Natural killer cell (primary cell): ENCODE data around the gene BCAS3. TPM values are rescaled to one million over a fixed set of nuclear protein-coding genes. Genes with fewer than 3 reads are reported as not detected.

ENCODE experiments used
- ATAC-seq, 3 donors: fragments of 150-1000 bp in 2 of 3; fragments of 200-7000 bp in 1 of 3; cut with Tn5 transposase; 1 replicate in 1 of 3; 2 replicates in 2 of 3; pipeline ENCODE4 v1.10.0; 2021; ENCODE audit warnings: mild to moderate bottlenecking in 2 of 3, moderate library complexity in 2 of 3
- DNase-seq, 2 donors: peaks; one replicate each; pipeline versions ENCODE4 v3.0.0 to v3.0.0-alpha.2; 2013 to 2021; ENCODE audit warnings: mixed read lengths in 1 of 2
- H3K27ac ChIP-seq: one replicate; pipeline ENCODE4 v1.5.1; 2013; ENCODE audit warnings: mild to moderate bottlenecking, low read length
- H3K27me3 ChIP-seq: one replicate; pipeline ENCODE4 v1.6.1; 2013; ENCODE audit warnings: low read length; ENCODE audit not compliant: control insufficient read depth, insufficient read depth
- H3K36me3 ChIP-seq: one replicate; pipeline ENCODE4 v1.6.1; 2013; ENCODE audit warnings: low read length; ENCODE audit not compliant: control insufficient read depth, insufficient read depth
- H3K4me1 ChIP-seq: one replicate; pipeline ENCODE4 v1.6.1; 2013; ENCODE audit warnings: low read length; ENCODE audit not compliant: control insufficient read depth, insufficient read depth
- H3K4me3 ChIP-seq: one replicate; pipeline ENCODE4 v1.5.1; 2013; ENCODE audit warnings: low read length
- H3K9me3 ChIP-seq: one replicate; pipeline ENCODE4 v1.6.1; 2013; ENCODE audit warnings: low read length; ENCODE audit not compliant: control insufficient read depth, insufficient read depth
- H3K27ac Mint-ChIP-seq, 2 donors: one replicate each; pipeline ENCODE4 v1.8.0; 2022; ENCODE audit warnings: mild to moderate bottlenecking in 2 of 2, mixed read lengths in 2 of 2, moderate library complexity in 1 of 2
- H3K27me3 Mint-ChIP-seq, 2 donors: one replicate each; pipeline ENCODE4 v1.8.0; 2022; ENCODE audit warnings: low read depth in 2 of 2, mixed read lengths in 2 of 2
- H3K36me3 Mint-ChIP-seq: one replicate; pipeline ENCODE4 v1.8.0; 2022; ENCODE audit warnings: mixed read lengths
- H3K4me1 Mint-ChIP-seq, 2 donors: one replicate each; pipeline ENCODE4 v1.8.0; 2022; ENCODE audit warnings: mixed read lengths in 2 of 2
- H3K4me3 Mint-ChIP-seq: one replicate; pipeline ENCODE4 v1.8.0; 2022; ENCODE audit warnings: mild to moderate bottlenecking, moderate library complexity, mixed read lengths
- H3K9me3 Mint-ChIP-seq, 2 donors: one replicate each; pipeline ENCODE4 v1.8.0; 2022; ENCODE audit warnings: mixed read lengths in 2 of 2
- CTCF ChIP-seq: fragments of 200-600 bp; IDR thresholded peaks from one replicate; pipeline ENCODE4 v1.8.0; 2022; ENCODE audit warnings: antibody characterized with exemption
- WGBS: methylation state at CpG from one replicate; pipeline ENCODE4 v1.1.7; 2013; ENCODE audit warnings: missing lambda C conversion rate; ENCODE audit not compliant: insufficient coverage; 5-methylcytosine and 5-hydroxymethylcytosine counted together
- intact Hi-C: fragments of 100-400 bp; cut with micrococcal nuclease; formaldehyde crosslinking; loops from one replicate; pipeline ENCODE4 v1.14.2; 2022
- total RNA-seq, 4 donors: library from RNA; stranded (reverse); fragments of 120-200 nt in 1 of 4; gene quantifications; one replicate each; pipeline versions ENCODE4 v1.2.3 to v1.2.4, GENCODE V29; 2013 to 2022

Gene BCAS3
- total RNA-seq, 3 donors from 2014 or later (not counting 1 experiment from before 2014, with no cell fraction given): 60.5 to 87.8 (median 72.0) TPM

- ATAC-seq: no peak
- 95% methylated on average over 21 of the region's 21 CpGs for WGBS
- no peaks in the 10 kb centered on the region for H3K27me3 Mint-ChIP-seq
- Histone ChIP-seq H3K27me3 (no peaks in the 10 kb centered on the region), H3K9me3 (no peaks in the 10 kb centered on the region), H3K27ac (no peak overlapping the region), H3K4me1 (no peaks in the 10 kb centered on the region), H3K4me3 (no peak overlapping the region), H3K36me3 (no peaks in the 10 kb centered on the region)
- H3K4me1 Mint-ChIP-seq: no peaks in the 10 kb centered on the region
- H3K4me3 Mint-ChIP-seq: no peak overlapping the region
- no peak for DNase-seq
- no peaks in the 10 kb centered on the region for H3K9me3 Mint-ChIP-seq
- no peaks in the 10 kb centered on the region for H3K36me3 Mint-ChIP-seq
- intact Hi-C loops: no loop called here
- TF ChIP-seq CTCF: no peak
- no peak overlapping the region for H3K27ac Mint-ChIP-seq
These were observed 636.0 kb downstream of the BCAS3 start for GRCh38 chr17:61313461-61314326.

DNA sequence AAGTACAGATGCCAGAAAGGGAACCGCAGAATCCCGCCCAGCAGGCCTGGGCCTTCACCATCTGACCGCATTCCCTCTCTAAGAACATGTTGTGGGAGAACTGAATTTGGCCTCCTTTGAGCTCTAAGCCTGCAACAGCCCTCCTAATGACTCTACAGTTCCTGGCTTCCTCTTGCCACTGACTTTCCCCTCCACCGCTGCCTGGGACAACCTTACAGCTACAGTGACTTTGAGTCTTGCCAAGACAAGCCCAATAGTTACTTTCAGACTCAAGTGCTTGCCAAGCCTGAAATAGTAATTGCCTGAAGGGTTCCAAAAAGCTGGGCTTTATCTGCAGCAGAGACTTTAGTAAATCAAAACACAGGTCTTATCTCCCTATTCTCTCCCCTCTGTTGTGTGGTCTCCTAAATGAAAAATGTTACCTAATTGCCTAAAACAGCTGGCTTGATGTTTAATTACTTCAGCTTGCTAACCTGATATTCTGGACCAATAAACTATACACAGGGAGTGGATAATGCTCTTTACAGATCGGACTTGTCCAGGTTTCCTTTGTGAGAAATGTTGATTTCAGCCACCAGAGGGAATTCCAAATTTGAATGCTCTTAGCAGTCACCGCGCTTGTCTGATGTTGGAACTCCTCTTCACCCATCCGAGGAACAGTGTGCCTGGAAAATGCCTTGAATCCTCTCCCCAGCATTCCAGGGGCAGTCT lies 636.9 kb downstream of the BCAS3 start:
- Mint-ChIP-seq H3K36me3 (no peaks in the 10 kb centered on the region), H3K4me3 (no peak overlapping the region), H3K27ac (no peak overlapping the region), H3K9me3 (no peaks in the 10 kb centered on the region), H3K27me3 (no peaks in the 10 kb centered on the region), H3K4me1 (no peaks in the 10 kb centered on the region)
- no peaks in the 10 kb centered on the region for H3K36me3 ChIP-seq
- H3K27ac ChIP-seq: no peak overlapping the region
- H3K4me1 ChIP-seq: no peaks in the 10 kb centered on the region
- no peak for TF ChIP-seq CTCF
- no peak for DNase-seq
- H3K4me3 ChIP-seq: no peak overlapping the region
- 94% methylated on average over 8 of the region's 8 CpGs for WGBS
- no peaks in the 10 kb centered on the region for H3K9me3 ChIP-seq
- intact Hi-C loops: no loop called here
- H3K27me3 ChIP-seq: no peaks in the 10 kb centered on the region
- no peak for ATAC-seq

- Histone ChIP-seq H3K27me3 (no peaks in the 10 kb centered on the region), H3K9me3 (no peaks in the 10 kb centered on the region), H3K36me3 (no peaks in the 10 kb centered on the region), H3K4me1 (no peaks in the 10 kb centered on the region), H3K27ac (no peak overlapping the region), H3K4me3 (no peak overlapping the region)
- Mint-ChIP-seq H3K9me3 (no peaks in the 10 kb centered on the region), H3K27me3 (no peaks in the 10 kb centered on the region), H3K4me3 (no peak overlapping the region), H3K27ac (no peak overlapping the region), H3K4me1 (no peaks in the 10 kb centered on the region), H3K36me3 (no peaks in the 10 kb centered on the region)
- ATAC-seq (no peak), DNase-seq (no peak)
- intact Hi-C loops: no loop called here
- no peak for TF ChIP-seq CTCF
- WGBS: 88% methylated on average over 5 of the region's 6 CpGs
These were observed 639.0 kb downstream of the BCAS3 start for GRCh38 chr17:61316633-61317032.
